ENCODE measurements around the gene TICRR.
"Not testable (repeated sequence)": the region's sequence is repeated elsewhere in the genome, so short reads cannot be mapped to it uniquely, and the experiment has no call there.

The TICRR gene

GRCh38 chr15:89533861-89534544 lies 41.3 kb upstream of the TICRR start:
- no peak for TF ChIP-seq CTCF (conservative IDR thresholded peaks at IDR 0.05; ENCODE audit: low read length)
- no peak overlapping the region for H3K4me3 ChIP-seq (ENCODE audit: low read length)
- DNase-seq (ENCODE audit: low read depth): peak; percentile 58

GRCh38 chr15:89539027-89539426 lies 36.2 kb upstream of the TICRR start:
- TF ChIP-seq CTCF (conservative IDR thresholded peaks at IDR 0.05; ENCODE audit: low read length): no peak
- no peak for DNase-seq (ENCODE audit: low read depth)
- no peak overlapping the region for H3K4me3 ChIP-seq (ENCODE audit: low read length)

- H3K4me3 ChIP-seq (ENCODE audit: low read length): no peak overlapping the region
- no peak for TF ChIP-seq CTCF (conservative IDR thresholded peaks at IDR 0.05; ENCODE audit: low read length)
Observed at GRCh38 chr15:89542369-89542768, 32.9 kb upstream of the TICRR start.

GRCh38 chr15:89543389-89543788 lies 31.9 kb upstream of the TICRR start:
- DNase-seq (ENCODE audit: low read depth): no peak
- H3K4me3 ChIP-seq (ENCODE audit: low read length): no peak overlapping the region
- TF ChIP-seq CTCF (conservative IDR thresholded peaks at IDR 0.05; ENCODE audit: low read length): no peak

More at GRCh38 chr15:89542369-89542768, 32.9 kb upstream of the TICRR start:
- DNase-seq (ENCODE audit: low read depth): no peak

- not testable (repeated sequence) for H3K4me3 ChIP-seq (ENCODE audit: low read length); DNase-seq (ENCODE audit: low read depth)
Observed at GRCh38 chr15:89549138-89549537, 26.1 kb upstream of the TICRR start.

- no peak for DNase-seq (ENCODE audit: low read depth)
- H3K4me3 ChIP-seq (ENCODE audit: low read length): no peak overlapping the region
- no peak for TF ChIP-seq CTCF (conservative IDR thresholded peaks at IDR 0.05; ENCODE audit: low read length)
Observed at GRCh38 chr15:89550427-89550826, 24.8 kb upstream of the TICRR start.

- no peak overlapping the region for H3K4me3 ChIP-seq (ENCODE audit: low read length)
- no peak for DNase-seq (ENCODE audit: low read depth)
- TF ChIP-seq CTCF (conservative IDR thresholded peaks at IDR 0.05; ENCODE audit: low read length): no peak
Observed at GRCh38 chr15:89551550-89551949, 23.7 kb upstream of the TICRR start.

All from AG10803 (cell line).